EL (cell line): ENCODE results near the gene PRCD.
A peak's percentile ranks its signal among the peaks of the same experiment; 100 is the strongest.

ENCODE experiments used
- DNase-seq: peaks from one replicate; pipeline ENCODE4 v3.0.0-alpha.2; 2016

PRCD gene

GRCh38 chr17:76575570-76575969 lies 35.7 kb downstream of the PRCD start:
- DNase-seq, result no peak

DNA sequence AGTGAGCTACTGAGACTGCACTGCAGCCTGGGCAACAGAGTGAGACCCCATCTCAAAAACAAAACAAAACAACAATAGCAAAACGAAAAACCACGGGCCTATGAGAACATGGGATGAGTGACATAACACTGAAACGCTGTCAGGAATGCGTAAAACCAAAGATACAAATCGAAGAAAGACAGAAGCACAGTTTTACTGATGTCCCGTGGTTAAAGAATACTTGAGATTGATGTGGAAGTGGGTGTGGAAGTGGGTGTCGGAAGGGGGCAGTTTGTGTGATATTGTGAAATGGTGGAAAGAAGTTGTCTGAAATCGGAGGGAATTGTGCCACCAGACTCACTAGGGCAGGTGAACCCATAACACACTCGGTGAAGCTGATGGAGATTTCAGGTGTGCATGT lies 36.3 kb downstream of the PRCD start:
- DNase-seq, result no peak

DNA sequence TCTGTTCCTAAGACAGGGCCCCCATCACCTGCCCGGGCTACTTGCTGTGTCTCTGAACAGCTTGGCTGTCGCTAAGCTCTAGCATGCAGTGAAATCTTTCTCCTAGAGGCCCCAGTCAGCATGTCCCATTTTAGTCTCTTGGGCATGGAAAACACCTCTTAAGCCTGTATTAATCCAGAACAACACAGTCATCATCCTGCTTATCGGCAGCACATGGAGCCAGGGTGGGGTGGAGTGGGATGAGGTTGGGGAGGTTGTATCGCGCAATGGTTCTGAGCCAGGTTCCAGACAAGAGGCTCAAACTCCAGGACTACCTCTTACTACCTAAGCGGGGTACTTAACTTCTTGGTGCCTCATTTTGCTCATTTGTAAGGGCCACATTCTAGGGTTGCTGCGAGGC lies 38.0 kb downstream of the PRCD start:
- DNase-seq, result no peak

DNA sequence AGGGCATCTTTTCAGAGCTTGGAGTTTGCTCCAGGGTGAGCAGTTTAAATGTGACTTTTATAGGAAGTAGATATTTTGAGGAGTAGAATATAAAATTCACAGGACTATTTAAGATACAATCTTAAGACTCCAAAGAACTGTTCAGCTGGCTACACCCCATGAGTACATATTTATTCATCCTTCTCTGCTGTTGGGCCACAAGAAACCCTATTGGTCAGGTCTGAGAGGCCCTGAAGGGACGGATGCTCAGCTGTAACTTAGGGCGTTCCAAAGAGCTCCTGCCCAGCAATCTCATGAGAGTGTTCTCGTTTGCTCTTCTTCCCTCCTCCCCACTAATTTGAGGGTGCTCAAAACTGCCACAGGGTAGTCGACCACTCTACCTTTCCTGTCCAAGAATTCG lies 38.5 kb downstream of the PRCD start:
- no peak for DNase-seq

DNA sequence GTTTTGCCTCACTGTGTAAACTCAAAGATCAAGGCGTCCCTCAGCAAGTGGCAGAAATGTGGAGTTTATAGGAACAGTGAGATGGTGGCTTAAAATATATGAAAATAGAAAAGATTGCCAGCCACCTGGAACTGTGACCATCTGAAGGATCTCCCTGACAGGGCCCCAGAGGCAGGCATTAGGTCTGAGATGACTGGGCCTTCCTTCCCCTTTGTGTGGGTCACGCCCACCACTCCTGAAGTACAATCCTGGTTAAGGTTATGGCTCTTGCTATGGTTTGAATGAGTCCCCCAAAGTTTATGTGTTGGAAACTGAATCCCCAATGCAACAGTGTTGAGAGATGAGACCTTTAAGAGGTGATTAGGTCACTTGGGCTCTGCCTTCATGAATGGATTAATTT lies 39.4 kb downstream of the PRCD start:
- no peak for DNase-seq

GRCh38 chr17:76581515-76581914 lies 41.7 kb downstream of the PRCD start:
- DNase-seq, result no peak

DNA sequence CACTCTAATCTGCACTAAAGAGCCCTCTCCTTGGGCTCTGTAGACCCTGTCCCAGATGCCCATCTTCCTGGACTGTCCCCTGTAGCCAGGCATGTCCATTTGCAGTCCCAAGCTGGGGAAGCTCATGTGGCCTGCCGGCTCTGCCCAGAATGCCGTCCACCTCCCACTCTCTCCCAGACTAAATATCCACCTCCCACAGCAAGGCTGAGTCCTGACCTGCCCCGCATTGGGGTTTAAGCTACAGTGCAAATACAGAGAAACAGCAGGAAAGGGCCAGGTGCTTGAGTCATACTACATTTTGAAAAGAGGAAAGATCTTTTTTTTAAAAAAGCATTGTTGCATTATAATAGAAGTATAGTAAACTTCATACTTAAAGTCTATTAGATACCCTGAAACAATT lies 42.8 kb downstream of the PRCD start:
- no peak for DNase-seq

DNA sequence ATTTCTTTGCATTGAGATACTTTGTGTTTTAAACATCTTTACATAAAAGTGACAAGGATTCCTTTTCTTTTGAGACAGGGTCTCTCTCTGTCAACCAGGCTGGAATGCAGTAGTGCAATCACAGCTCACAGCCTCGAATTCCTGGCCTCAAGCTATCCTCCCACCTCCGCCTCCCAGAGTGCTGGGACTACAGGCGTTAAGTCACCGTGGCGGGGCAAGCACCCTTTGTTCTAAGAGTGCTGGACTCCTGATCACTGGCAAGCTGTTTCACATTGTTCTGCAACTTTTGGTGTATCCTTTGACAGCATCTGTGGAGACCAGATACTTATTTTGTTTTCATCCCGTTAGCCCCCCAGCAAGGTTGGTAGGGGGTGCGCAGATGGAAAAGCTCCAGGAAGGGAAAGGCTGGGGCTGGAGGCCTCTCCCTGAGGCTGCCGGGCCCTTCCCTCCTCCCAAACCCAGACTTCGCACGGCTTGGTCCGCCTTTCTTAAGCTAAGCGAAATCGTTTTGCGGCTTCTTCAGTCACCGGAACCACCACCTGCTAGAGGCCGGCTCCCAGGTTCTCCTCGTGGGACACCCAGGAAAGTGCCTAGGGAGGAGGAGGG lies 44.7 kb downstream of the PRCD start:
- no peak for DNase-seq

GRCh38 chr17:76585033-76585648 lies 45.3 kb downstream of the PRCD start:
- DNase-seq, result peak; percentile 32

- DNase-seq, result peak; percentile 66
Measured at GRCh38 chr17:76585649-76586593, 46.1 kb downstream of the PRCD start, which contains the start of gene ST6GALNAC2. ST6GALNAC2 (minus strand) TSS chr17:76585860; CDS start chr17:76585808, 52 bp downstream.

DNA sequence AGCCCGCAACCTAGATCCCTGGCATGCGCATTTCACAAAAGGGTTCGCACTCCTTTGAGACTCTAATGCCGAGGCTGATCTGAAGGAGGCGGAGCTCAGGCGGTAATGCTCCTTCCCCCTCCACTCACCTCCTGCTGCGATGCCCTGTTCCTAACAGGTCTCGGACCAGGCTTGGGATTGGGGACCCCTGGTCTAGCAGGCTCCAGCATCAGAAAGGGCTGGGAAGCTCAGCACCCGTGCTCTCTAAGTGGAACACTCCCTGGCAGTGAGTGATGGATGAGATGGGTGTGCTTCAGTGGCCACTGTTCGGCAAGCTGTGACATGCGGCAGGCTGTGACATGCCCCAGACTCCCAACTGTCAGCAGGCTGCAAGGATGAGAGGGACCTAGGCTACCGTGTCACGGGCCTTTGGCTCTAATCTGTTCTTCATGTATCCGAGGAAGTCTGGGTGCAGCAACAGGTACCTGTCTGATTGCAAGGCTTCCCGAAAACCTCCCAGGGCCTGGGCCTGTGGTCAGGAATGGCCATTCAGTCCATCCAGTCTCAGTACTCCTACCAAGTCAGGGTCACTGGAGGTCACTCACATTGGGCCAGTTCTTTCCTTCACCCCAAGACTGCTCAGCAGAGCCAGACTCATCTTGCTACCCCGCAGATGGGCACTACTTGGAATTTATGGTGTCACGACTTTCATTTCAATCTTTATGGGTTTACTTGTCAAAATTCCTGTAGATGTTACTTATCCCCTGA lies 47.1 kb downstream of the PRCD start:
- no peak for DNase-seq

DNA sequence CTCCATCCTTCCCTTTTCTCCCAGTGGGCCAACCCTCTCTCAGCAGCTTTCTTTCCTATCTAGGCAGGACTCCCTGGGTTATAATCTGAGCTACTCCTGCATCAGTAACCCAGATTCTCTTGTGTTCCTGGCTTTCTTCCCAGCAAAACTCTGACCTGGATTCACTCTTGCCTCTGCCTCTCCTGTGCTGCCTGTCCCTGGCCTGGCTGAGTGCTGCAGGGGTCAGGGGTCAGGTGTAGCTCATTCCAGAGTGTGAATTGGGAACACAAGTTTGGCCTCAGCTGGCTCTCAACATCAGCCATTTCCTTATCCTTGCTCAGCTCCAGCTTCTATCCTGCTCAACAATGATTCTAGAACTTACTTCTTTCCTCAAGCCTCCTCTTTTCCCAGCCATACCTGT lies 48.3 kb downstream of the PRCD start:
- no peak for DNase-seq

GRCh38 chr17:76593384-76593826 lies 53.6 kb downstream of the PRCD start:
- peak; percentile 33 for DNase-seq

- no peak for DNase-seq
Measured at GRCh38 chr17:76593959-76594358, 54.1 kb downstream of the PRCD start.

- DNase-seq, result no peak
Measured at GRCh38 chr17:76594690-76595089, 54.8 kb downstream of the PRCD start.
